GM21576 (cell line): Measurements from ENCODE around the gene RPIA.
"Not testable (repeated sequence)": the region's sequence is repeated elsewhere in the genome, so short reads cannot be mapped to it uniquely, and the experiment has no call there.

Source experiments
- ATAC-seq: cut with Tn5 transposase; IDR thresholded peaks from one replicate; pipeline ENCODE4 v1.9.1; 2021; ENCODE audit warnings: mild to moderate bottlenecking, moderate library complexity; ENCODE audit not compliant: unreplicated experiment

Gene RPIA

DNA sequence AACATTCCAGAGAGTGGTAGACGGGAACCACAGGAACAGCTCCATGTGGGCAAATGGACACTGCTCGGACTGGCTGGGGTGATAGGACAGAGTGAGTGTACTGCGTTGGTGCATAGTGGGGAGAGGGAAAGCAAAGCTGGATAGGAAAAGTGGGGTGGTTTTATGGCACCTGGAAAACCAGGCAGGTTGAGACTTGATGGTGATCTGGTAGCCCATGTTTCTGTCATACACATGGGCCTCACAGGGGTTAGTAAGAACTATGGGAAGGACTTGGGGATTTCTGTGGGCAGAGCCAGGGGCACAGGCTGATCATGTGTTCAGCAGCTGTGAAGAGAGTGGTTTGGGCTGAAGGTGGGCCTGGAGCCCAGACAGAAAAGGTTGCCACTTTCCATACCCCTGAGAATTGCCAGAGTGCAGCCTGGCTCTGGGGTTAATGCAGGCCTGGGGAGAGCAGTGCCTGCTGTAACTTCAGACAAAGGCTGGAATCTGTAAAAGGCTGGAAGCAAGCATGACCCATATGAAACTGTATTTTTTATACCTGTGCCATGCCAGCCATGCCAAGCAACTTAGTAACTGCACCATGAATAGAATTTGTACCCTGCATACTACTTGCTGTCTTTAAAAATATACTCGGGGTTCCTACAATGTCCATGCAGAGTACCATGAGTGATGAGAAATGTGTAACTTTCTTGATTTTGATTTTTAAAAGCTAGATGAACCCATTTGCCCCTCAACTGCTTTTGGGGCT lies 41.9 kb downstream of the RPIA start:
- ATAC-seq: no peak

DNA sequence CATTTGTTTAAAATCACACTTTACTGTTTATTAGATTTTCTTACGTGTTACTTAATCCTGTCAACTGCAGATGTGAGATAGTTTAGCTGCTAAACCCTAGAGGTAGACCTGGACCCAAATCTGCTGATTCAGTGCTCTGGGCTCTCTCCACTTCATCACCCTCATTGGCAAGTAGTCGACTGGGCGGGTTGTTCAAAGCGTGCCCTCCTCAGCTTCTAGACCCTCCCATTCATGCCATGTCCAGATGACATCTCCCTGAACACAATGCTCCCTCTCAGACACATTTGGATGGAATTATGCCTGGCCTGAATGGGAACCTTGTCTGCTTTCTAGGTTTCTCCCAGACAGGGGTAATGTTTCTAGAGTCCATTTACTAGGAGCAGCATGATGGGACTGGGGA lies 43.7 kb downstream of the RPIA start:
- ATAC-seq: no peak

DNA sequence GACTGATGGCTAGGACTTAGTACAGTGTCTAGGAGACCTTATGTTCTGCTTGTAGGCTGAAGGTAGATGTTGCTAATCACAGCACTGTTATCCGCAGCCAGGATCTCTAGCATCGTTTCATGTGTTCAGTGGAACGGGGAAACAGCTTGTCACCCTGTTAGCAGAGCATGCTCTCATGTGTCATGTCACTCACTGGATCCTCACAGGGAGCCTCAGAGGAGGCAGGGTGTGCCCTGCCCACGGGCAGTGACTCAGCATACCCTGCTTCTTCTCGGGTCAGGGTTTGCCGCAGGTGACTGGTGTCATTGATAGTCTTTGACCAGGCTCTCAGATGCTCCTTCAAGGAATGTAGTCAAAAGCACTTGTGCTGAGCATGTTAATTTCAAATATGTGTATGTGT lies 44.4 kb downstream of the RPIA start:
- no peak for ATAC-seq

DNA sequence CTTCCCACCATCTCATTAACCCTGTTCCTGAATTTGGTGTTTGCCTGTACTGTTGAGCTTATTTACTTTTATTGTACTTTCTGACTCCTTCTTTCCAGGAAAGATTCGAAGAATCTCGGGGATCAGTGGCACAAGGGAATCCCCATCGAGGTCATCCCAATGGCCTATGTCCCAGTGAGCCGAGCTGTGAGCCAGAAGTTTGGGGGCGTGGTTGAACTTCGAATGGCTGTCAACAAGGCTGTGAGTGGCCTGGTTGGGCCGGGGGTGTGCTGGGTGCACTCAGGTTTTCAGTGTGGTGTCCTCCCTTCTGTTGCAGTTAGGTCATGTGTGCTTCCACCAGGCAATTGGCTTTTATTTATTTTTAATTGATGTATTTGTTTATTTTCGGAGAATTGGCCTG lies 45.0 kb downstream of the RPIA start:
- no peak for ATAC-seq

DNA sequence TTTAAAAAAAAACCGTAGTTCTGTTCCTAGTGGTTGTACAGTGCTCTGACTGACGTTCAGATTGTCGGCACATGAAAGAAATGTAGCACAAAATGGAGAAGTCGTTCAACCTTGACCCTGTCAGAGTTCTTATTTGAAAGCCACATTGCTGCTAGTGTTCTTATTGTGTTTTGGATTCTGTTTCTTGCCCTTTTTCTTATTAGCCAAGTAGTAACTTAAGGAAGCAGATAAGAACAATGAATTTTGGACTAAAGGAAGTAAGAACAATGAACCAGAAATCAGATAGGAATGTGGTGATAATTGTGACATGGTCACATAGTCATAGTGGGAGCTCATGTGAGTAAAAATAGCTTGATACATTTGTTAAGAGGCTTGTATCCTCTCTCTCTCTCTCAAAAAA lies 45.9 kb downstream of the RPIA start:
- no peak for ATAC-seq

DNA sequence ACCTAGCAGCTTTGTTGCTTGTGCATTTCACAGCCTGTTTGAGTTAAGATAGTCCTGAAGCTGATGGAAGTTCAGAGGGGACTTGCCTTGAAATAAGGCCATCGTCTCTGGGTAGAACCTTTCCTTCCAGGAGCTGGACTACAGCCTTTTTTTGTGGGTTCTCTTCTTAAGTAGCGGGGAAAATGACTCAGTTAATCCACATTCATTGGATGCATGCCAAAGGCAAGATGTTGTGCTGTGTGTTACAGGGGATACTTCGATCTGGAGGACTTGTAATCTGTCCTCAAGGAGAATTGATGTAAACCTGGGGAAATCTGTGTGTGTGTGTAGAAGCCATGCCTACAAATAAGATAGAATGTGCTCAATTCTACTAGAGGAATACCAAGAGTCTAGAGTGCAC lies 46.8 kb downstream of the RPIA start:
- no peak for ATAC-seq

DNA sequence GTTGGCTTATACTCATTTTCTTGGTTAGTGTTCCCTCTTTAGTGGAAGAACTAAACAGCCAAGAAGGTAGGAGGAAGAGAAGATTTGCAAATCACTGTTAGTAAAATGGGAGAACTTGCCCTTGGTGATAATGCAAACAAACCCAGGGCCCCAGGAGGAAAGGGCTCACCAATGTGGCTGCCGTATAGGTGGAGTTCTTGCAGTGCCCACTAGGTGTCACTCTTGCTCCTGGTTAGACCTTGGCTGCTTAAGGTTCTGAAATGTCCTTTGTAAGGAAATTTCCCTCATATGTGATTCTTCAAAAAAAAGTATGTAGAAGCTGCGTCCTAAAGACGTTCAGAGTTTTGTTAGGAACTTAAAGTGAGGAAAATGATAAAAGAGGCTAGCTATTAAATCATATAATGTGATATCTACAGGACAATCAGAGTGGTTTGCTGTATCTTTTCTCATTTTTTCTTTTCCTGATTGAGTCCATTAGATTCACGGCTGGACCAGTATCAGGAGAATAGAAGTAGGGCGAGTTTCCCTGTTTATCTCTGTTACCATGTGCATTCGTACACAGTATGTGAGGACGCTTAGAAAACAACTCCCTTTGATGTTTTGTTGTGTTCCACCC lies 48.6 kb downstream of the RPIA start:
- peak; percentile 75 for ATAC-seq

DNA sequence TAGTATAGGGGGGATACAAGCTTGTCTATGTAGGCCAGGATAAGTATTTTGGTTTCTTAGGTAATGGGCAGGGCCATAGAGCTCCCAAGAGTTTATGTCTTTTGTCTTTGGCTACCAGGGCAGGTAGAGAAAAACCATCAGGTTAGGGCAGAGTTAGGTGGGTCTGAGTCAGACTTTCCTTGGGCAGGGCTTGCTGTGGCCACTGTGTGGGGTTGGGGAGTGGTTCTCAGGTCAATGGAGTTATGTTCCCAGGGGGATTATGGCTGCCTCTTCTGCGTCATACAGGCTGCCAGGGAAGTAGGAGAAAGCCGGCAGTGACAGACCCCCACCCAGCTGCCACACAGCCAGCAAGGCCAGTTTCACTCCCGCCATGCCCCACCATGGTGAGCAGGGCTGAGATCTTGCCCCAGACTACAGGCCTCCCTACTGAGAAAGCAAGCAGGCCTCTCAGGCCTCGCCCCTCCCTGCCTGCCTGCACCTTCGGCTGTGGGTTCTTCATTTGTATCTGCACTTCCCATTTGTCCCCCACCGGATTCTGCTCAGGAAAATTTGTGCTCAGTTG lies 55.5 kb downstream of the RPIA start:
- ATAC-seq: no peak

DNA sequence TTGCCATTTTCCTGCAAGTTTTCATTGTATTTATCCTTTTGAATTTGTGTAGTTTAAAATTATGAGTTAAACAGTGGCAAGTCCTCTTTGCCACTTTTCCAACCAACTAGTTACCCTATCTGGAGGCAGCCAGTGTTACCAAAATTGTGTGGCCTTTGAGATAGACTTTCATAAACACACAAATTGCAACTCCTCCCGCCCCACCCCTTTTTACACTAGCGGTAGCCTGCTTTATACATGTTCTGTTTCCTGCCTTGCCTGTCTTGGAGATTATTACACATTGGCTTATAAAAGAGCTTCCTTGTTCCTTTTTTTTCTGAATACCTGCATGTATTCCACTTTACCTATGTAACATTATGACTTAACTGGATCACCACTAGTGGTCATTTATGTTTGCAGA lies 56.5 kb downstream of the RPIA start:
- ATAC-seq: no peak

DNA sequence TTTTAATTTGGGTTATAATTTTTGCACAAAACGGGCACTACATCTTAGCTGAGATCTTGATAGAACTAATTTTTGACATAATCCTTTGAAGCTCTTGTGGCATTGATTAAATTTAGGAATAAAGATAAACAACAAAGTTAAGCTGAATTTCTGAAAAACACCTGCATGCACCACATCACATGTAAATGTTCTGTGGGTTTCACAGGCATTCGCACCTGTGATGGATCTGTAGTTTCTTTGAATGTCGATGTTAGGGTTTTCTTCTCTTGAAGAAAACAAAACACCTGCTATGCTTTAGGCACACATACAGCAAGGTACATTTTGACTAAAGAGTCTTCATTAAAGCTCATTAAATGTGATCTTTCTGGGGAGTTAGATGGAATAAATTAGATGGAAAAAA lies 60.3 kb downstream of the RPIA start:
- ATAC-seq: no peak

DNA sequence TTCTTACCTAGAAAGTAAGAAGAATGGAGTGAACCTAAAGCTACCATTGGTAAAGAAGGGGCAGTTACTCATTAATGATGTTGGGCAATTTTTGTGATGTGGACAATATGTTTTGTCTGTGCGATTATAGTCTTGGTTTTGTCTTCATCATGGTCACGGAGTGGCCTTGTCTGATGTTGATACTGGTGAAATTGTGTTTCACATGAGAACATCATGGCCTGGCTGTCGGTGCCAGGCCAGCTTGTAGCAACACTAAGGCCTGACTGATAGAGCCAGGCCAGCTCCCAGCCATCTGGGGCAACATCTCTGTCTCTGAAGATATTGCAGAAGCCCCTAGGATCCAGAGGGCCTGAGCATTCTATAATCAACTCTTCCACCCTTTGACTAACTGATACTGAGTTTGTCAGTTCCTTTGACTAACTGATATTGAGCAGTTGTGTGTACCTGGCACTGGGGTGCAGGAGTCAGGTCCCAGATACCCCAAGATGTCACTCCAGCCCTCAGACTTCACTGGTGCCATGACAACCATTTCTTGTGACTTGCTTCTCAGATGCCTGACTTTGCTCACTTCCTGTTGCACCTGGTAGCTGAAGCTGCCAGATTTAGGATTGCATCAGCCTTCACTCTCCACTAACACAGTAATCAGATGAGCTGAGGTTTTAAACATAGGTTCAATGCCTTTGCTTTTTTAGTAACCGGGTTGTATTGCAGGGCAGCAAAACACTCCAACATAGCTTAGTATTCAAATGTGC lies 62.5 kb downstream of the RPIA start:
- ATAC-seq: peak; percentile 95

DNA sequence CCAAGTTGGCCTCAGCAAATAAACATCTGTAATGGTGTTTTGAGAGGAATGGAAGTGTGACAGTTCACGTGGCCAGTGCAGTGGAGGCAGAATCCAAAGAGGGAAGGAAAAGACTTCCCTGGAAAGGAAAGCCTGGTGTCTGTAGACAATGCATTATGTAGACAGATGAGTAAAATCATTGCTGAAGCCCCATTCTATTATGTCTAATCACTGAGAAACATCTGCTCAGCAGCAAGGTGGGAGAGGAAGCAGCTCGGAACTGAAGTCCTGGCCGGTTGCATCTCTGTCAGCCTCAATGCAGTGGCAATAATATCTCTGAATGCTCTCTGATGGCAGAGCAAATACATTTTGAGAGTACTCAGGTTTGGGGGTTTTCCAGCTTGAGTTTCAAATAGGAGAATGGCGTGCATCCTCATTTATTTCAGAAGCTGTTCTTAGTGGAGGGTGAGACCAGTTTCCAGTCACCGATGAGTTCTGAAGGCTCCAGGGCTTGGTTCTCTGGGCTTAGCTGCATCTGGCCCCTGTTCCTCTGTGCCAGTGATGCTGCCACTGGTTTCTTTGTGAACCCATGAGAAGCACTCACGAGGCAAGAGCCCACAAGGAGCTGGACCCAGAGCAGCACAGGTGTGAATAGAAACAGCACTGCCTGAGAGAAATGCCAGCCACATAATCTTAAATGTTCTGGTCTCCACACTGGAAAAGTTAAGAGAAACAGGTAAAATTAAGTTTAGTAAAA lies 63.3 kb downstream of the RPIA start:
- peak; percentile 26 for ATAC-seq

DNA sequence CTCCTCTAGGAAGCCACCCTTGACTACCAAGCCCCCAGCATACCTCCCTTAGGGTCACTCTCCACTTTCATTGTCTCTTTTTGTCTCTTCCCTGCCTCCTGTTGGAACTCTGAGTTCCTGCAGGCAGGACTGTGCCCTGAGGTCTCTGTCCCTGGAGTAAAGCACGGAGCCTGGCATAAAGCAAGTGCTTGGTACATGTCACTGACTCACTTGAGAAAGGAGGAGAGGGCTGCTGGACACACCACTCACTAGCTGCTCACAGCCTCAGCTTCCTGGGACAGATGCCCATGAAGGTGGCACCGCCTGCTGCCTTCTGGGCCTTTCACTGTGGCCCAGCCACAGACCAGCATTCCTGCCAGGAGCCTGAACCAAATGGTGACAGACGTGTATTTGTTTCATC lies 64.4 kb downstream of the RPIA start:
- ATAC-seq: no peak

DNA sequence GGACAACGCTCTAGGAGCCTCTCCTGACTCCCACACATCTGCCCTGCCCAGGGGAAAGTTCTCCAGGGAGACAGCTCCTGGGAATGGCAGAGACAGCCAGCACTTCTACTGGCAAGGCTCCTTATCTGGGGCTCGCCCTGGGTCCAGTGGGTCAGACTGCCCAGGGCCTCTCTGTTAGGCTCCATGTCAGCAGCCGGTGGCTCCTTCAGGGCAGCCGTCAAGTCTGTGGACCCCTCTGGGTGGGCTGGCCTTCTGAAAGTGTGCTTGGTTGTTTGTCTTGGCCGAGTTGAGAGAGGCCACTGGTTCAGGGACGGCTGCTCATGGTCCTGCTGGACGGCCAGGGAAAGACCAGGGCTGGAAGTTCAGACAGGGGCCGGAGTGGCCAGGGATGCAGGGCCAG lies 65.6 kb downstream of the RPIA start:
- no peak for ATAC-seq

DNA sequence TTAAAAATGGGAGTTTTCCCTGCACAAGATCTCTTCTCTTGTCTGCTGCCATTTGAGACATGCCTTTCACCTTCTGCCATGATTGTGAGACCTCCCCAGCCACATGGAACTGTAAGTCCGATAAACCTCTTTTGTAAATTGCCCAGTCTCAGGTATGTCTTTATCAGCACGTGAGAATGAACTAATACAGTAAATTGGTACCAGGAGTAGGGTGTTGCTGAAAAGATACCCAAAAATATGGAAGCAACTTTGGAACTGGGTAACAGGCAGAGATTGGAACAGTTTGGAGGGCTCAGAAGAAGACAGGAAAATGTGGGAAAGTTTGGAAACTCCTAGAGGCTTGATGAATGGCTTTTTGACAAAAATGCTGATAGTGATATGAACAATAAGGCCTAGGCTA lies 67.2 kb downstream of the RPIA start:
- ATAC-seq: not testable (repeated sequence)

DNA sequence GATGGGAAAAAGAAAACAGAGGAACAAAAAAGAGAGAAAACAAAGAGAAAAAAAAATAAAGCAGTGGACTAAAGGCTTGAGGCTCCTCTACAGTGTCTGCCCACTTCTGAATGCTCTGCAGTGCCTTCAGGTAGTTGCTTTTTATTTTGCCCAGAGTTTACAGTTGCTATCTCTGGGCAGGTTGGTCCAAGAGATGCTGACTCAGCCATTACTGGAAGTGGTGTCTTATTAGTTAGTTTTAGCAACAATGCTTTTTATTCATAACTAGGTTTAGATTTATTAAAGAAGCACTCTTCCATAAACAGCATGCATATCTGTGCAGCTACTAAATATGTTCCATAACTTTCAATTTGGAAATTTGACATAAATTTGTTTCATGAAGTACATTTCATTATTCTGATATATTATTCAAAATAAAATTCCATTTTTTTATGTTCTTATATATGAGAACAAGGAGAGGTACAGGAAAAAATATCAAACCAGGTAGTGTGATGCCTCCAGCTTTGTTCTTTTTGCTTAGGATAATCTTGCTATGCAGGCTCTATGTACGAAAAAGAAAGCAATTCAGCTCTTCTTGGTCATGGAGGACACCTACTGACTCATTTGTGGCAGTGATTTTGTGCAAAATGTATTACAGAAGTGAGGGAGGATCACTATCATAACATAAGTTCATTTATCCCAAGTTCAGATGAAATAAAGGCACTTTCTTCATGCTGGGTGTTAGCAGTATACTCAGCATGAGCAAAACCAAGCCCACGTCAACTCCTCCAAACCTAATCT lies 69.5 kb downstream of the RPIA start:
- no peak for ATAC-seq

DNA sequence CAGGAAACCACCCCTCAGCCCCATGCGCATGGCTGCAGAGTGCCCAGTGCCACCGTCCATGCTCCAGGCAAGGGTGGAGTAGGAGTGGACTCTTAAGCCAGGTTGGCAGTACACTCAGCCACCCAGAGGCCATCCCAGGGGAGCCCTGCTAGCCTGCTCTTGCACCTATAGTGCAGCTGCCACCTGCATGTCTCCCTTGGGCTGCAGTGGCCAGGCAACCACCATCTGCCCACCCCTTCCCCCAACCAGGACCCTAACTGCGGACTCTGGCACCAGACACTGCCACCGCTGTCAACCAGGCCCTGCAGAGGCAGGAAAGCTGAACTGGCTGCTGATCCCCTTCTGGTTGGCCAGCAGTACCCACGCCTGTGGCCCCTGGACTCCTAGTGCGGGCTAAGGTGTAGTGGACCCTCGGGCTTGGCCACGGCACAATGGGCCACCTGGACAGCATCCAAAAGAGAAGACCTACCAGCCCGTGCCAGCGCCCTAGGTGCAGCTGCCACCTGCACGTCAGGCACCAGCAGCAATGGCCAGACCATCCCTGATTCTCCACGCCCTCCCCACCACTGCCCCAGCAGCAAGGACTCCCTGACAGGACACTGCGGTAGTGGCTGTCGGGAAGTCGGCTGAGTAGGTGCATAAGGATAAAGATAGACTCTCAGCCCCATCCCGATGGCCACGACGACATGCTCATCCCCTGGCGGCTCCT lies 72.8 kb downstream of the RPIA start:
- ATAC-seq: no peak

DNA sequence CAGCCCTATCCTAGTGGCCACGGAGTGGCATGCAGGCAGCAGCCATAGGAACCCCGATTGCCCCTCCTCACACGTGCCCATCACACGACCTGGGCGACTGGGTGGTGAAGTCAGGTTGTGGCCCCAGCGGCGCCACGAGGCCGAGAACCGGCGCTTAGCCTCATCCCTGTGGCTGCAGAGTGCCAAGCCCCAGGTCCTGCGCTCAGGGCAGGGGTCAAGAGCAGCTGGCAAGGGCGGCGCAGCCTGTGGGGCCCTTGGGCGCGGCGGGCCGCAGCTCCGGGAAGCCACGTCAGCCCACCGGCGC lies 73.3 kb downstream of the RPIA start:
- no peak for ATAC-seq

DNA sequence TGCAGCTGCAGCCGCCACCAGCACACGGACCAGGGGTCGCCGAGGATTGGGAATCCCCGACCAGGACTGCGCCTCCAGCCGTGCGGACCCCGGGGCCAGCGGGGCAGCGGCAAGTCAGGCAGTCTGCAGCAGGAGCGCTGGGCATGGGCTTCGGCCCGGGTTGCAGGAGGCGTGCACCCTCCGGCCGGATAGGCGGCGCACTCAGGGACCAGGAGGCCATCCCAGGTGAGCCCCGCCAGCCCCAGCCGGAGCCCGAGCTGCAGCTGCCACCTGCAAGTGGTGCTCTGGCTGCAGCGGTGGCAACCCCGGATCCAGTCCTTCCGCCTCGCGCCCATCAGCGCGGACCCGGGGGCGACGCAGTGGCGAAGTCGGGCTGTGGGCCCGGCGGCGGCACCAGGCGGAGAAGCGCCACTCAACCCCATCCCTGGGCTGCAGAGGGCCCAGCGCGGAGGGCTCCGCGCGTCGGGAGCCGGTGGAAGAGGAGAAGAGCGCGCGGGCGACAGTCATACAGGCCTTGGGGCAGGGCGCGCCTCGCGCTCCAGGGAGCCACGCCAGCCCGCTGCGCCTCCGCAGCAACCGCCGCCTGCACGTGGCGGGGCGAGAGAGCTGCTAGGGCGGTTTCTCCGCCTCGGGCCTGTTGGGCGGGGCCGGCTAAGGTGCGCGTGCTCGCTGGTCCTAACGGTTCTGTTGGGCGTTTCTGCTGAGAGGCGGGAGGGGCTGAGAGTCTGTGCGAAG lies 73.8 kb downstream of the RPIA start:
- ATAC-seq: peak; percentile 71
